OCI-LY7 (cell line): ENCODE results near the gene CUEDC1.

Source experiments
- EZH2phosphoT487 ChIP-seq: fragments of 200-600 bp; sonication (generic); IDR thresholded peaks from 2 replicates; pipeline ENCODE4 v1.6.1; 2018; ENCODE audit warnings: low read depth, borderline replicate concordance, mild to moderate bottlenecking, mixed run types, antibody characterized with exemption, low read length, moderate library complexity, mixed read lengths
- TF ChIP-seq, protein P1 (sequence below): fragments of 200-600 bp; sonication (generic); conservative IDR thresholded peaks from 2 replicates; pipeline ENCODE4 v1.5.1; 2014; ENCODE audit warnings: mild to moderate bottlenecking, antibody characterized with exemption, low read length, moderate library complexity, mixed read lengths

DNA sequence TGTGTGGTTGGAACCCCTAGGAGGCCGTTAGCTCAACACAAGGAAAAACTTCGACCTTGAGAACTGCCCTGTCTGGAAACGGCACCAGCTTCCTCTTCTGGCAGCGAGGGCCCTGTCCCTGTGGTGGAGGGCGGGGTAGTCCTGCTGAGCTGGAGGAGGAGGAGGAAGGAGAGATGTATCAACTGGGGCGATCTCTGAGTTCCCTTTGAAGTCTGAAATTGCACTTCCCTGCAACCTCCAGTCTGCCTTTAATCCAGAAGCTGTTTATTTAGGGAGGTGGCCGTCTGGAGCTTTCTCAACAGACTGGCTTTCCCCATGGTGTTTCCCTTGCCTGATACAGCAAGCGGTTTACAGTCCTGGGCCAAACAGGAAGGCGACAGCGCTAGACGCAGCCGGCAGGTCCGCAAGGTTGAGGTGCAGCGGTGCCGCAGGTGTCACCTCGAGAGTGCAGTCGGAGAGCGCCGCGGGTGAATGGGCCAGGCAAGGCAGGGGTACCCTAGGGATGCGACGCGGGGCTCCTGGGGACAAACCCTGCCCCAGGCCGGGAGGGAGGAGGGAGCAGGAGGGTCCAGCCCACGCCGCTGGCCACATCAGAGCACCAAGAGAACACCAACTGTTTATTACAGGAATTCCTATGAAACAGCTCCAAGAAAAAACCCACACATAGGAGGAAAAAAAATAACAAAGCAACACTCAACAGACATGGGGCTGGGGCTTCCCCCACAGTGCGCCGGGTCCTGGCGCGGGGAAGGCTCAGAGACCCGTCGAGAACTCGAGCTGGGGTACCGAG lies 94.0 kb downstream of the CUEDC1 start:
- TF ChIP-seq, protein P1, sequence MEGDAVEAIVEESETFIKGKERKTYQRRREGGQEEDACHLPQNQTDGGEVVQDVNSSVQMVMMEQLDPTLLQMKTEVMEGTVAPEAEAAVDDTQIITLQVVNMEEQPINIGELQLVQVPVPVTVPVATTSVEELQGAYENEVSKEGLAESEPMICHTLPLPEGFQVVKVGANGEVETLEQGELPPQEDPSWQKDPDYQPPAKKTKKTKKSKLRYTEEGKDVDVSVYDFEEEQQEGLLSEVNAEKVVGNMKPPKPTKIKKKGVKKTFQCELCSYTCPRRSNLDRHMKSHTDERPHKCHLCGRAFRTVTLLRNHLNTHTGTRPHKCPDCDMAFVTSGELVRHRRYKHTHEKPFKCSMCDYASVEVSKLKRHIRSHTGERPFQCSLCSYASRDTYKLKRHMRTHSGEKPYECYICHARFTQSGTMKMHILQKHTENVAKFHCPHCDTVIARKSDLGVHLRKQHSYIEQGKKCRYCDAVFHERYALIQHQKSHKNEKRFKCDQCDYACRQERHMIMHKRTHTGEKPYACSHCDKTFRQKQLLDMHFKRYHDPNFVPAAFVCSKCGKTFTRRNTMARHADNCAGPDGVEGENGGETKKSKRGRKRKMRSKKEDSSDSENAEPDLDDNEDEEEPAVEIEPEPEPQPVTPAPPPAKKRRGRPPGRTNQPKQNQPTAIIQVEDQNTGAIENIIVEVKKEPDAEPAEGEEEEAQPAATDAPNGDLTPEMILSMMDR, result no peak
- TF ChIP-seq EZH2phosphoT487, result no peak
